Measurements from ENCODE around the gene GNAI3.

DNA sequence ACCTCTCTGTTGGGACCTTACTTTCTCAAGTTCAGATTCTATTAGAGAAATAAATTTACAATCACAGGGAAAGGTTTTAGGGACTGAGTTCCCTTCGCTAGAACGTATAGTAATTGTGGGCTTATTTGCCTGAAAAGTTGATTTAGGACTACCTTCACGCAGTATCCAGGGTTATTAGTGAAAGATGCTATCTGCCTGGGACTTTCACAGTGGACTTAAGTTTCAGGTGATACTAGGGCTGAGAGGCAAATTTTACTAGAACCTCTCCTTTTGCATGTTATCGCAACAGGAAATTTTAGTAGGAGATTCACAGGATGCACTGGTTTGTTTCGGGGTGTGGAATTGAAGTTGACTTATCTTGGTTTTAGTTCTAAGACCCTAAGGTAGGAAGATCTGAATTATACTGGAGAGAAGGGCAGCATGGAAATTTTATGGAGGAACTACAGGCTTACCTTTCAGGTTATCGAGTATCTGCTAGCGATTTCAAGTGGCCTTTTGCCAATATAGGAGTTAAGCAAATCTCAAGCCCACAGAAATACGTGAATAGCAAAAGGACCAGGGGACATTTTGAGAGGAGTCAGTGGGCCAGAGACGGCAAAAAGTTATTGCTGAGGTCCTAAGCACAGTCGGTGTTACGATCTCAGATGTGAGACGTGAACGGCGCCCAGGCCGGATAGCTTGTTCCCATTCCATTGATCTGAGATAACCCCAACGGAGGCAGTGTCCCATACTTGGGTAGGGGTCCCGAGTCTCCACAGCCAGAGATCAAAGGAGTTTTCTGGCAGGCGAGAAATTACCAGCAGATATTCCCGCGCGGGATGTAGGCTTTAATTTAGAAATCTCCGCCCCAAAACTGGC lies 723 bp upstream of the GNAI3 start:
- no peak for TF ChIP-seq POLR2A (IDR thresholded peaks at IDR 0.05; ENCODE audit: low read depth, low read length)
- TF ChIP-seq POLR2AphosphoS5 (IDR thresholded peaks at IDR 0.05; ENCODE audit: low read depth, low read length) = no peak
- TF ChIP-seq PAX5 (IDR thresholded peaks at IDR 0.05; ENCODE audit: insufficient read depth, low read length, severe bottlenecking) = no peak
- TF ChIP-seq TAF1 (IDR thresholded peaks at IDR 0.05; ENCODE audit: low read depth, low read length) = no peak
- no peak for TF ChIP-seq POU2F2 (IDR thresholded peaks at IDR 0.05; ENCODE audit: low read depth, low read length)
- no peak for TF ChIP-seq SPI1 (IDR thresholded peaks at IDR 0.05; ENCODE audit: low read depth, low read length)
